OCI-LY1 (cell line): ENCODE data around the gene BBS9.

ENCODE experiments used
- EZH2 ChIP-seq: fragments of 200-600 bp; sonication (generic), shearing (Covaris generic); IDR thresholded peaks from 2 replicates; pipeline ENCODE4 v1.8.0; 2017; ENCODE audit warnings: borderline replicate concordance, mixed run types, mild to moderate bottlenecking, antibody characterized with exemption, low read length, moderate library complexity, mixed read lengths
- TF ChIP-seq, protein P1 (sequence below): fragments of 200-600 bp; sonication (generic), shearing (Covaris generic); IDR thresholded peaks from 2 replicates; pipeline ENCODE4 v1.5.1; 2017; ENCODE audit warnings: mild to moderate bottlenecking, antibody characterized with exemption, low read length, moderate library complexity, mixed read lengths

GRCh38 chr7:33101906-33102305 is 27.5 kb upstream of the BBS9 start:
- TF ChIP-seq, protein P1, sequence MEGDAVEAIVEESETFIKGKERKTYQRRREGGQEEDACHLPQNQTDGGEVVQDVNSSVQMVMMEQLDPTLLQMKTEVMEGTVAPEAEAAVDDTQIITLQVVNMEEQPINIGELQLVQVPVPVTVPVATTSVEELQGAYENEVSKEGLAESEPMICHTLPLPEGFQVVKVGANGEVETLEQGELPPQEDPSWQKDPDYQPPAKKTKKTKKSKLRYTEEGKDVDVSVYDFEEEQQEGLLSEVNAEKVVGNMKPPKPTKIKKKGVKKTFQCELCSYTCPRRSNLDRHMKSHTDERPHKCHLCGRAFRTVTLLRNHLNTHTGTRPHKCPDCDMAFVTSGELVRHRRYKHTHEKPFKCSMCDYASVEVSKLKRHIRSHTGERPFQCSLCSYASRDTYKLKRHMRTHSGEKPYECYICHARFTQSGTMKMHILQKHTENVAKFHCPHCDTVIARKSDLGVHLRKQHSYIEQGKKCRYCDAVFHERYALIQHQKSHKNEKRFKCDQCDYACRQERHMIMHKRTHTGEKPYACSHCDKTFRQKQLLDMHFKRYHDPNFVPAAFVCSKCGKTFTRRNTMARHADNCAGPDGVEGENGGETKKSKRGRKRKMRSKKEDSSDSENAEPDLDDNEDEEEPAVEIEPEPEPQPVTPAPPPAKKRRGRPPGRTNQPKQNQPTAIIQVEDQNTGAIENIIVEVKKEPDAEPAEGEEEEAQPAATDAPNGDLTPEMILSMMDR, result no peak
- TF ChIP-seq EZH2, result no peak
